ENCODE data around the gene PAPPA2.

DNA sequence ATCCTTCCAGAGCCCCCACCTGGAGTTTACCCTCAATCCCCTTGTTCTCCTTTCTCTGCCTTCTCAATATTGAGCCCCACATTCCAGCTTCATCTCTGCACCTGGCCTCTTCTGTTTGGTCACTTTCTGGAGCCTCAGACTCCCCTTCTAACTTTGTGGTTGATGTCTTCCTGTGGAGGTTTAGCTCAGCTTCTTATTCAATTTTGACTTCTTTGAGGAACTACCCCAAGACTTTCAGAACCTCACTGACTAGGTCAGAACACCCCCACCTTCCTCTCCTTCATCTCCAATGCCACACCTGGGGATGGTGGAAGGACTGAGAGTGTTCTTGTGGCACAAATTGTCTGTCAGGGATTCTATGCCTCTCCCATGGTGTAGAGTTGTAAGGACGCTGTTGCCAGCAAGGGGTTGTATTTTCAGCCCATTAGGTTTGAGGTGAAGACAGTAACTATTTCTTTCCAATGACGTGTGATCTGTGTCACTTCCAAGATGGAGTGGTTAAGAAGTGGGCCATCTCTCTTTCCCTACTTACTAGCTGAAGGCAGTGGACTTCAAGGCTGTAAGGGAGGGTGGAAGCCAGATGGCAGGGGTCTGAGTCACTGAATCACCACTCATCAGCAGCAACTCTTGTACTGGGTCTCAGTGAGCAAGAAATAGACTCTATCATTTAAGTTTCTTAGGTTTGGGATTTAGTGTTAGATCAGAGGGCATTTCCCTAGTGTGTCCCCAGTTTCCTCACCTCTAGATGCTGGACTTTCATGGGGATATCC lies 80.6 kb downstream of the PAPPA2 start:
- TF ChIP-seq, protein P1, sequence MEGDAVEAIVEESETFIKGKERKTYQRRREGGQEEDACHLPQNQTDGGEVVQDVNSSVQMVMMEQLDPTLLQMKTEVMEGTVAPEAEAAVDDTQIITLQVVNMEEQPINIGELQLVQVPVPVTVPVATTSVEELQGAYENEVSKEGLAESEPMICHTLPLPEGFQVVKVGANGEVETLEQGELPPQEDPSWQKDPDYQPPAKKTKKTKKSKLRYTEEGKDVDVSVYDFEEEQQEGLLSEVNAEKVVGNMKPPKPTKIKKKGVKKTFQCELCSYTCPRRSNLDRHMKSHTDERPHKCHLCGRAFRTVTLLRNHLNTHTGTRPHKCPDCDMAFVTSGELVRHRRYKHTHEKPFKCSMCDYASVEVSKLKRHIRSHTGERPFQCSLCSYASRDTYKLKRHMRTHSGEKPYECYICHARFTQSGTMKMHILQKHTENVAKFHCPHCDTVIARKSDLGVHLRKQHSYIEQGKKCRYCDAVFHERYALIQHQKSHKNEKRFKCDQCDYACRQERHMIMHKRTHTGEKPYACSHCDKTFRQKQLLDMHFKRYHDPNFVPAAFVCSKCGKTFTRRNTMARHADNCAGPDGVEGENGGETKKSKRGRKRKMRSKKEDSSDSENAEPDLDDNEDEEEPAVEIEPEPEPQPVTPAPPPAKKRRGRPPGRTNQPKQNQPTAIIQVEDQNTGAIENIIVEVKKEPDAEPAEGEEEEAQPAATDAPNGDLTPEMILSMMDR (IDR thresholded peaks at IDR 0.05) = no peak
- no peak for TF ChIP-seq POLR2A (IDR thresholded peaks at IDR 0.05)
